A673 (cell line): ENCODE measurements around the gene BCAT1.

Source experiments
- CTCF ChIP-seq: fragments of 300-800, 200-600 bp; sonication (generic); conservative IDR thresholded peaks from 2 replicates; pipeline ENCODE4 v1.5.1; 2017; ENCODE audit warnings: low read depth, mild to moderate bottlenecking, antibody characterized with exemption, low read length, moderate library complexity, mixed read lengths
- EZH2 ChIP-seq: fragments of 200-600 bp; sonication (generic); IDR thresholded peaks from 2 replicates; pipeline ENCODE4 v1.6.1; 2017; ENCODE audit warnings: borderline replicate concordance, low read depth, mild to moderate bottlenecking, mixed read lengths, antibody characterized with exemption, low read length; ENCODE audit not compliant: poor library complexity, severe bottlenecking

GRCh38 chr12:24780697-24781368 lies 168.1 kb downstream of the BCAT1 start:
- no peak for TF ChIP-seq EZH2
- peak; percentile 59 for TF ChIP-seq CTCF
